ENCODE data around the gene FTO. TPM values are rescaled to one million over a fixed set of nuclear protein-coding genes. Genes with fewer than 3 reads are reported as not detected.

Gene FTO
- polyA plus RNA-seq, 1 donor from 2014 or later: 80.1 TPM

GRCh38 chr16:53962041-53962440, 258.1 kb downstream of the FTO start:
- H4K20me1 ChIP-seq (ENCODE audit: insufficient read depth): no peaks in the 10 kb centered on the region
- H3K9me3 ChIP-seq (ENCODE audit: low read length): no peaks in the 10 kb centered on the region
- H3K9ac ChIP-seq (ENCODE audit: low read length): no peak overlapping the region
- no peak overlapping the region for H2AFZ ChIP-seq (ENCODE audit: low read depth, low read length)
- TF ChIP-seq TAF1 (IDR thresholded peaks at IDR 0.05; ENCODE audit: low read depth): no peak
- no peak for TF ChIP-seq EP300 (conservative IDR thresholded peaks at IDR 0.05; ENCODE audit: poor library complexity, severe bottlenecking)
- TF ChIP-seq RAD21 (conservative IDR thresholded peaks at IDR 0.05): no peak
- no peak for TF ChIP-seq SMC3 (conservative IDR thresholded peaks at IDR 0.05; ENCODE audit: poor library complexity)
- TF ChIP-seq POLR2AphosphoS5 (IDR thresholded peaks at IDR 0.05): no peak
- no peak for TF ChIP-seq REST (IDR thresholded peaks at IDR 0.05; ENCODE audit: borderline replicate concordance)
- TF ChIP-seq, protein P1, sequence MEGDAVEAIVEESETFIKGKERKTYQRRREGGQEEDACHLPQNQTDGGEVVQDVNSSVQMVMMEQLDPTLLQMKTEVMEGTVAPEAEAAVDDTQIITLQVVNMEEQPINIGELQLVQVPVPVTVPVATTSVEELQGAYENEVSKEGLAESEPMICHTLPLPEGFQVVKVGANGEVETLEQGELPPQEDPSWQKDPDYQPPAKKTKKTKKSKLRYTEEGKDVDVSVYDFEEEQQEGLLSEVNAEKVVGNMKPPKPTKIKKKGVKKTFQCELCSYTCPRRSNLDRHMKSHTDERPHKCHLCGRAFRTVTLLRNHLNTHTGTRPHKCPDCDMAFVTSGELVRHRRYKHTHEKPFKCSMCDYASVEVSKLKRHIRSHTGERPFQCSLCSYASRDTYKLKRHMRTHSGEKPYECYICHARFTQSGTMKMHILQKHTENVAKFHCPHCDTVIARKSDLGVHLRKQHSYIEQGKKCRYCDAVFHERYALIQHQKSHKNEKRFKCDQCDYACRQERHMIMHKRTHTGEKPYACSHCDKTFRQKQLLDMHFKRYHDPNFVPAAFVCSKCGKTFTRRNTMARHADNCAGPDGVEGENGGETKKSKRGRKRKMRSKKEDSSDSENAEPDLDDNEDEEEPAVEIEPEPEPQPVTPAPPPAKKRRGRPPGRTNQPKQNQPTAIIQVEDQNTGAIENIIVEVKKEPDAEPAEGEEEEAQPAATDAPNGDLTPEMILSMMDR (IDR thresholded peaks at IDR 0.05; ENCODE audit: poor library complexity, severe bottlenecking): no peak
- no peak for TF ChIP-seq EZH2 (IDR thresholded peaks at IDR 0.05; ENCODE audit: borderline replicate concordance, insufficient read depth, low read length, poor library complexity, severe bottlenecking)
- no peak for TF ChIP-seq MXI1 (conservative IDR thresholded peaks at IDR 0.05; ENCODE audit: poor library complexity, severe bottlenecking)
- H3K9me2 ChIP-seq (ENCODE audit: insufficient read depth, low read length): no peaks in the 10 kb centered on the region
- H3K4me3 ChIP-seq (ENCODE audit: low read length): no peak overlapping the region
- no peaks in the 10 kb centered on the region for H3K27me3 ChIP-seq (ENCODE audit: insufficient read depth, low read depth, low read length)
- H3K36me3 ChIP-seq (ENCODE audit: insufficient read depth, low read length): no peaks in the 10 kb centered on the region
- no peak overlapping the region for H3K4me2 ChIP-seq (ENCODE audit: low read length)
- H3K79me2 ChIP-seq (replicated peaks; ENCODE audit: insufficient read depth, low read length): no peaks in the 10 kb centered on the region
- H3F3A ChIP-seq (ENCODE audit: insufficient read depth, low read length, poor library complexity, severe bottlenecking): no peaks in the 10 kb centered on the region
- H3K27ac ChIP-seq (ENCODE audit: low read length): no peak overlapping the region

- Histone ChIP-seq H3K27me3 (ENCODE audit: insufficient read depth, low read depth, low read length) (no peaks in the 10 kb centered on the region), H2AFZ (ENCODE audit: low read depth, low read length) (no peak overlapping the region), H3K9me2 (ENCODE audit: insufficient read depth, low read length) (no peaks in the 10 kb centered on the region), H3K9me3 (ENCODE audit: low read length) (no peaks in the 10 kb centered on the region), H3K79me2 (replicated peaks; ENCODE audit: insufficient read depth, low read length) (no peaks in the 10 kb centered on the region), H3K36me3 (ENCODE audit: insufficient read depth, low read length) (no peaks in the 10 kb centered on the region), H3F3A (ENCODE audit: insufficient read depth, low read length, poor library complexity, severe bottlenecking) (no peaks in the 10 kb centered on the region), H3K4me3 (ENCODE audit: low read length) (no peak overlapping the region), H3K9ac (ENCODE audit: low read length) (no peak overlapping the region), H3K27ac (ENCODE audit: low read length) (no peak overlapping the region), H3K4me2 (ENCODE audit: low read length) (no peak overlapping the region), H4K20me1 (ENCODE audit: insufficient read depth) (no peaks in the 10 kb centered on the region)
- no peak for TF ChIP-seq REST (IDR thresholded peaks at IDR 0.05; ENCODE audit: borderline replicate concordance)
- TF ChIP-seq POLR2AphosphoS5 (IDR thresholded peaks at IDR 0.05): no peak
- no peak for TF ChIP-seq EZH2 (IDR thresholded peaks at IDR 0.05; ENCODE audit: borderline replicate concordance, insufficient read depth, low read length, poor library complexity, severe bottlenecking)
- TF ChIP-seq TAF1 (IDR thresholded peaks at IDR 0.05; ENCODE audit: low read depth): no peak
- no peak for TF ChIP-seq EP300 (conservative IDR thresholded peaks at IDR 0.05; ENCODE audit: poor library complexity, severe bottlenecking)
- TF ChIP-seq MXI1 (conservative IDR thresholded peaks at IDR 0.05; ENCODE audit: poor library complexity, severe bottlenecking): no peak
- no peak for TF ChIP-seq SMC3 (conservative IDR thresholded peaks at IDR 0.05; ENCODE audit: poor library complexity)
Measured at GRCh38 chr16:53964145-53964790, 260.3 kb downstream of the FTO start.

Data from neural cell (in vitro differentiated cells).